Putamen (tissue), 1 donor: Measurements from ENCODE around the gene CLEC4F.

Source experiments
- DNase-seq: peaks from one replicate; pipeline ENCODE4 v3.0.0-alpha.2; 2016; ENCODE audit warnings: low spot score

The CLEC4F gene

DNA sequence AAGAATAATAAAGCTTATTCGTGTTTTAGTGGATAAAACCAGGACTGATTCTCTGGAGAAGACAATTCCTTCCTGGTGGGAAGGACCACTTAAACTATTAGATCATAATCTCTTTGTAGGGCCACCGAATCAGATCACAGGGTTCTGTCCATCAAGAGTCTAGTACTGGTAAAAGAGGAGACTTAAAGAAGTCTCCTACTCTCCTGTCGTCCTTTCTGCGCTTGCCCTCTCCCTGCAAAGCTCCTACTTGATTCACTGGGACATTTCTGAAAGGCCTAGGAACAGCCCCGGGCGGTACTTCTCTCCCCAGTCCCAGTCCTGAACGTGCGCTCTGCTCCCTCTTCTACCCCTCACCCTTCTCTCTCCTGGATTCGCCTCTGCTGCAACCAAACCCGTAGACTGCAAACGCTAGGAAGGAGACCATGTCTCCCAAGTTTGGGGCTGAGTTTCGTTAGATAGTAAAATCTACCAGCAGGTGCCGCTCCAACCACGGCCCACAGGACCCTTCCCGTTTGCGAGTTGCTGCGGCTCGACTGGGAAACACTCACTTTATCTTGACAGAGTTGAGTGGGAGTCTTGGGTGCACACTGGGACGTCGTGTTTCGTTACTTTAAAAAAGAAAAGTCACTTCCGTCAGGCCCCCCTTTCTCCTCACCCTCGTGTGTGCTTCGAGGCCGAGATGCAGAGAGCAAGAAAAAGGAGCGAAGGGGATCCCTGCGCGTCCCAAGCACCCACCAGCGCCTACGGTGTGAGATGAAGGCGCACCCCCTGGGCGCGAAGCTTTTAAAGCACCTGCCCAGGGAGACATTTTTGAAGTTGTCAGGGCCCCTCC lies 30.9 kb downstream of the CLEC4F start:
- DNase-seq, result peak; percentile 57

DNA sequence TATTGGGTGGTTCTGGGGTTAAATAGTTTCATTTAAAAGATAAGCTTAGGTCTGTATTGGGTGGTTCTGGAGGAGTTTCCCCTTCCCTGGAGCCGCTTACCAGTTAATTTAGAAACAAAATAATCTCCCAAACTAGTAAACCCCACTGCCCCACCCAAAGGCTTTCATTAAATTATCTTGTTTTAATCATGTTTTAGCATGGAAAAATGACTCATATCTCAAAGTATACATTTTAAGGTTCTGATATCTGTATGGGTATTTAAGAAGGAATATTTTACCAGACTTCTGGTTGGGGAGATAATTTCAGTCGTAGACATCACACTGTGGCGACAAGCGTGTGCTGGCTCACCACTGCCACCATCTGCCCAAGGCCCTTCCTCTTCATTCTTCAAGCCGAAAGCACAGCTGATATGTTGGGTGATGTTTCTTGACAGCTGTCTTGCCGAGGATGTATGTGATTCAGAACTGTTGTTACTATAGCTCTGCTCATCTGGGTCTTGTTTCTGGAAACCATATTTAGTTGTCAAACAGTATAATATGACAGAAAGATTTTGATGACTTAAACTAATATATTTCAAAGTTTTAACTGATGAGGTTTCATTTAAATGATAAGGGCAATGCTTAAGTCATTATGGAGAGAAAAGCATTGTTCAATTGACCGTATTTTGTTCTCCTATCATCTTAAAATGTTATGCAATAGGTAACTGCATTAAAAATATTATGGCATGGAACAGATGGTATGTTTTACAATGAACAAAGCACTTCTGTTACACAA lies 35.1 kb downstream of the CLEC4F start:
- peak; percentile 55 for DNase-seq

DNA sequence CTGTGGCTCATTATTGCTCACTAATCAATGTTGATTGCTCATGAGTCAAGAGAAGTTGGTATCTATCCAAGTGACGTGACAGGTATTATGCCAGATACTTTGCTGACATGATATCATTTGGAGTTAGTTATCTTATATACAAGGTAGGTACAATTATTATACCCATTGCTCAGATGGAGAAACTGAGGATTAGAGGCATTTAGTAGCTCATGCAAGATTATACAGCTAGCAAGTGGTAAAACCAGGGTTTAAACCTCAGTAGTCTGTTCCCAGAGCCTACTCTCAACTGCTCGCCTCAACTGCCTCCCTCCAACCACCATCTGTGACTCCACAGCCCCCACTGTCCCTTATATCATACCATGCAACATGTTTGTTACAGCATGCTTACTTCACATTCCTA lies 36.1 kb downstream of the CLEC4F start:
- no peak for DNase-seq

DNA sequence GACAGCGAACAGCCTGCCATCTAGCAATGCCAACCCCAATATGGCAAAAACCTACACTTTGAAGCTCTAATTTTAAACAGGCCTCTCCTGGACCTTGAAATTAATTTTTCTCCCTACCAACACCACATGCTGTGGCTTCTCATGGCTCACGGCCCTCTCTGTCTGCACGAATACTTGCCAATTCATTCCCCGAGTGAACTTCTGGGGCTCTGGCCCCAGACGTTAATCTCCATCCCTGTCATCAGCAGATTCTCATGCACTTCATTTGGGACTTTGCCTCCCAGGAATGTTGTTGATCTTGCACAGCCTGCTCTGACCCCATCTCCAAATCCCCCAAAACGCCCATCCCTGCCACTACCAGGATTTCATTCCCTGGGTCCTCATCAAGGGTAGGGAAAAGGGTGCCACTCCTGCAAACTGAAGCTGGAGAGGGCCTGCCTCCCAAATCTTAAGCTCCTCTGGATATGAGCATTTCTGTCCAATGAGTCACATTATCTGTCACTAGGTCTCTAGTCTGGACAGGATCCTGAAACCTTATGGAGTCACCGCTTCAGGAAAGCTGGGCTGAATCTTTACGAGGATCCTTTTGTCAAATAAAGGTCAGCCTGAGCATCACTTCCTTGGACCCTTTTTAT lies 40.4 kb downstream of the CLEC4F start:
- no peak for DNase-seq

DNA sequence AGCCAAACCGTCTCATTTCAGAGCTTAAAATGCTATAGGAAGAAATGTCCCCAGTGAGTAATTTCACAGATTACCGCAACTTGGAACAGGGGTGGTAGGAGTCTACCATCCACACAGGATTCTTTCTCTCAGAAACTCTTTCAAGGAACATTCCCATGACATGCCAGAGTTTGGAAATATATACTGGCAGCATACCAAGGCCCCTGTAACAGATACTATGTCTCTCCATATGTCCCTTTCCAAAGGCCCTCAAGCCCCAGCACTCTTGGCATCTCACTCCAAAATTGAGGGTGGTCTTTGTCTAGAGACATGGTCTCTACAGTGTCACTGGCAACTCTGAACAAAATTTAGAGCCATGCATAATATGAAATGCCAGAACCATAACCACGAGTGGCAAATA lies 40.9 kb downstream of the CLEC4F start:
- DNase-seq, result no peak

DNA sequence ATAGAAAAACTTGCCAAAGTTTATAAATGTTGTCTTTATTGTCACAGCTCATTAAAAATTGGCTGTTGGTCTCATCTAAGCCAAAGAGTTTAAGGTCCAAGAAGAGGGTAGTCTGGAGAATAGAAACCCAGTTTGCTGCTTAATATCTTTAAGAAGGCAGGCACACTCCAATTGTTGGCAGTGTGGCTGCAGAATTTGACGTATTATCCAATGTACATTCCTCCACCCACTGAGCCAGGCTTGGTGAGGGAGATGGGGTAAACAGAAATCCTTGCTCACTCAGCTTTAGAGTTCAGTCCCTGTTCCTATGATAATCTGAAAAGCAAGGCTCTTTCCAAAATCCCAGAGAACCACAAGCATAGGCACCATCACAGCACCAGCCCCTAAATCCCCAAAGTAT lies 41.7 kb downstream of the CLEC4F start:
- no peak for DNase-seq

DNA sequence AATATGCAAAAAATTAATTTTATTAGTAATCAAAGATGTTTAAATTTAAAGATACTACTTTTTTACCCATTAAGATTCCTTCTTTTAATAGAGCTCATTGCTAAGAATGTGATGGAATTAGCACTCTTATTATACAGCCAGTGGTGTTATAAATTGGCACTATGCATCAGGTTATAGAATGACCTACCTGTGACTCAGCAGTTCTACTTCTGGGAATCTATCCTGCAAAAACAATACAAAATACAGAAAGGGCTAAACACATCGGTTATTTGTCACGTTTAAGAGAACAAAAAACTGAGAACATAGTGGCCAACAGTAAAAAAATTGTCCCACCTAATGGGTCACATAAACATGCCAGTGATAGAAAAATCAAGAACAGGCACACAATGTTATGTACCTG lies 42.9 kb downstream of the CLEC4F start:
- no peak for DNase-seq

DNA sequence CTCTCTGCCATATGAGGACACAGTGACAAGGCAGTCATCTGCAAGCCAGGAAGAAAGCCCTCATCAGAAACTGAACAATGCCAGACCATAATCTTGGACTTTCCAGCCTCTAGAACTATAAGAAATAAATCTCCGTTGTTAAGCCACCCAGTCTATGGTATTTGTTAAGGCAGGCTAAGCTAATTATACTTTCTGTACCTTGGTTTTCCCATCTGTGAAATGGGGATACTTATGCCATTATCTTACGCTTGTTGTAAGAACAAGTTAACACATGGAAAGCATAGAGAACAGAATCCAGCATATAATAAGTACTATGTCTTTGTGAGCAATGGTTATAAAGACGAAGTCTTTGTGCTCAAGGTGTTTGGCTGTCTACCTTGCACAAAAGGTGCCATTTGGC lies 44.1 kb downstream of the CLEC4F start:
- DNase-seq, result no peak

DNA sequence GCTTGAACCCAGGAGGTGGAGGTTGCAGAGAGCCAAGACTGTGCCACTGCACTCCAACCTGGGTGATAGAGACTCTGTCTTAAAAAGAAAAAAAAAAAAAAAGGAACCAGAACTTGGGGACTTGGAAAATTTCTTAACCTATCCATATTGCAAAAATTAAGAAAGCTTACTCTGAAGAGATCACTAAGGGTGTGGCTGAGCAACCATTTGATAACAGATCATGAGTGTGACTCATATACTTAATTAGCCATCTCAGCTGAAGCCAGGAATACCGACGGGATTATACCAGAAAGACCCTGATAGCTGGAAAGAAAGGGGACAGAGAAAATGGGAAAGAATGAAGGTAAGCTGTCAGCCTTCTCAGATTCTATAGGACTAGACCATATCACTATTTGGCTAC lies 45.3 kb downstream of the CLEC4F start:
- DNase-seq, result no peak

DNA sequence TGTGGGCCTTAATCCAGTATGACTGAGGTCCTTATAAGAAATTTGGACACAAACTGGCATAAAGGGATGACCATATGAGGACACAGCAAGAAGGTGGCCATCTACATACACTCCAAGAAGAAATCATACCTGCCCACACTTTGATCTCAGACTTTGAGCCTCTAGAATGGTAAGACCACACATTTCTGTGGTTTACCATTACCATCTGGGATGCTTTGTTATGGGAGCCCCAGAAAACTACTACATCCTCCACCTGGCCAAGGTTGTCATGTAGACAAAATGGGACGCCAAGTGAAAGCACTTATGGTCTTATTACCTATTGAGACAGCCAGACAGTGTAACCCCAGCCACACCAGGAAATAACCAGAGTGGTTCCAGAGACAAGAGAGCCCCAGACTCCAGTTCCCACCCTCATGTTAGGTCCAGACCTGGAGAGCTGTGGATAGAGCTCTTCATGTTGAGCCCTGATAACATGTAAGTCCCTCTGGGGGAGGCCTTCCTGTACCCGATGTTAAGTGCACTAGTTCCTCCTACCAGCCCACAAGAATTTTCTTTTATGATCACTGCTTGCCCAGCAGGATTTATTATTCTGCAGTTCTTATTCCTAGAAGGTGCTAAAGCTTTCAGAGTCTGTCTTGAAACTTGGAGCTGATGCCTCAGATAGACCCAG lies 47.8 kb downstream of the CLEC4F start:
- no peak for DNase-seq

DNA sequence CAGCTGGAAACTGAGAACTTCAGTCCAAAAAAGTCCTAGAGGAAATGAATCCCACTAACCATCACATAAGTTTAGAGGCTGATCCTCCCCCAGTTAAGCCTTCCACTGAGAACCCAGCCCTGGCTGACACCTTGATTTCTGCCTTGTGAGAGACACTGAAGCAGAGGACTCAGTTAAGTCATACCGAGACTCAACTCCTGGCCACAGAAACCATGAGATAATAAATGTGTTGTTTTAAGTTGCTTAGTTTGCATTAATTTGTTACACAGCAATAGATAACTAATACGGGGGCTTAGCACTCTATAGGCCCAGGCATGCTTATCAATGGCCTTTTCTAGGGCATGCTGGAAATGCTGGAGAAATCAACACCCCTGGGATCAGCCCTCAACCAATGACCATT lies 49.0 kb downstream of the CLEC4F start:
- DNase-seq, result no peak

DNA sequence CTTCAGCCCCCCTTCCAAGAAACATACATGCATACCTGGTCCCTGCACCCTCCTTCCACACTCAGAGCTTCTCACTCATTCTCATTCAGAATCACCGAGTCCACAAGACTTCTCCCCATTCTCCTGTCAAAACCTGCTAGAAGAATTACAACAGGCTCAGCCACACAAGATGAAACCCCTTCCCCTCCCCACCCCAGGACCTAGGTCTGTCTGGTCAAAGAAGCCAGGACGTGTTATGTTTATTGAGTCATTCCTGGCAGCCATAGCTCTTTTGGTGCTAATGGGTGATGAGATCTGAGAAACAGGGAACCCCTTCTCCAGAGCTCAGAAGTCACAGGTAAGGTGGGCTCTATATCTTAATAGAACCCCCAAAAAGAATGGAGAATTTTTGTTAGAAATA lies 50.9 kb downstream of the CLEC4F start:
- DNase-seq, result no peak

DNA sequence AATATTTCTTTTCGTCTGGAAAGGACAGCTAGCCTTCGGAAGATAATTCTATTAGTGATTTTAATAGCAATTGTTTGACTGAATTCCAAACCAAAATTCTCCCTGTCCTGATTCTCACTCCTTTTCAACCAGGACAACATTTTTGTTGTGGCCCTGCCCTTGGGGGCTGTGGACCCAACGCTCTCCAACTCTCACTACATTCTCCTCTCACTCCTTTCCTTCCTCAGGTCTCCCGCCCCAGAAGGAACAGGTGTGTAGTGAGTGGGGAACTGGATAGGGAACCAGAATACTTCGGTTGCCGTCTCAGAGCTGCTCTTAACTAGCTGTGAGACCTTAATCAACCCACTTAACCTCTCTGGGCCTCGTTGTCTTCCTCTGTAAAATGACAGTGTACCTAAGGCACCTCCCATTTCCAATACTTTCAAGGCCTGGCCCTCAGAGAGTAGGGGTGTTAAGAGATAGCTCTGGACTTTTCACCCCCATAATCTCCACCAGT lies 51.8 kb downstream of the CLEC4F start:
- no peak for DNase-seq

DNA sequence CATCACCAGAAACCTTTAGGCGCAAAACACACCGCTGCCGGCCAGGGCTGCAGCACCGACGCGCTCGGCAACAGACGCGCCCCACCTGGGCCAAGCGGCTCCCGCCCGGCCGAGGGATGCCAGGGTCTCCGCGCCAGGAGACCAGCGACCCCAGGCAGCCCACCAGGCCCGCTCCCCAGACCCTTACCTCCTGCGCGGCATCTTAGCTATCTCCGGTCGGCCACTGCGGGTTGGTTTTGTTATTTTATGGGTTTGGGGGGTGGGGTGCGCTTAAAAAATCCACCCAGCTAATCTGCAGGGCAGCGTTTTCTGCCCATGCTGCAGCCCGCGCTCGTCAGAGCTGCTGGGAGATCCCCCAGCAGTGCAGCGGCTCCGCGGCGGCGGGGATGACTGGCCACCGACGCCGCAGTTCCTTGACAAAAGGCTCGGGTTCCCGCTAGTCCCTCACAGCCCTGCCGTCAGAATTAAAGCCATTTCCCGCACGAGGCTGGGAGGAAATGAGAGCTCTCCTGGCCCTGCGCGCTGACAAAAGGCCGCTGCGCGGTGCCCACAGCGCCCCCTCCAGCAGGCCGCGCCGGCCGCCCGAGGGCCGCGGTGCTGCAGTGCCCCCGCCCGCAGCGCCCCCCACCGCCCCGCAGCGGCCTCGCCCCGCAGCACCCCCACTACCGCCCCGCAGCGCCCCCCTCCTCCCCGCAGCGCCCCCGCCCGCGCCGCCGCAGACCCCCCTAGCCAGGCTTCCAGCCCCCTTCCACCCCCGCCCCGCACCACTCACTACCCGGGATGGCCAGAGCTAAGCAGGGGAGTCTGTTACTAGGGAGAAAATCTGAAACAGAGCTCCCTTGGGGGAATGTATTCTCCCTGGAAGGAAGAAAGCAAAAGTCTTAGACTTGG lies 52.5 kb downstream of the CLEC4F start, which contains the start of gene ADD2:
Gene ADD2 (minus strand): TSS at position 502 of the 891 bp plus-strand sequence. CDS start 61,792 bp downstream, outside the sequence.
- no peak for DNase-seq

DNA sequence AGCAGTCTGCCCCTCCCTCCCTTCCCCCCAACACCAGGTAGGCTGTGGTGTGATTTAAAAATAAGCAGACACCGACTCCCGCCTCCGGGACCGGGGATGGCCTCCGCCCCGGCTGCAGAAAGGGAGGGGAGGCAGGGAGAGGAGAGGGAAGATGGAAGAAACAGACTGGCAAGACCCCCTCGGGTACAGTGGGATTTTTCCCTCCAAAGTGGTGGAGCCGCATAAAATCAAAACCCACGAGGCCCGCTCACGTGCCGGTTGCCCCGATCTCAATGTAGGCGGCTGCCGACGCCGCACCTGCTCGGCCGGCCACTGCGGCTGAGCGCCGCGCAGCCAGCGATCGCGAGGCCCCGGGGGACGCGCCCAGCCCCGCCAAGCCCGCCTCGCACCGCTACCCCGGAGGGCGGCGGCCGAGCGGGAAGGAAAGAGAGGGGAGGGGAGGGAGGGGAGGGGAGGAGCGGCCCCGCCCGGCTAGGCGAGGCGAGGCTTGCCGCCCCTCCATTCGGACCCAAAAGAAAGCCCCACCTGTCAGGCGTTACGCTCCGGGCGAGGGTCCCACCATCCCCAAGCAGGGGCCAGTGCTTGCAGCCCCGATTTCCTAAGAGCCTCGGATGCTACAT lies 53.2 kb downstream of the CLEC4F start:
- DNase-seq, result no peak

DNA sequence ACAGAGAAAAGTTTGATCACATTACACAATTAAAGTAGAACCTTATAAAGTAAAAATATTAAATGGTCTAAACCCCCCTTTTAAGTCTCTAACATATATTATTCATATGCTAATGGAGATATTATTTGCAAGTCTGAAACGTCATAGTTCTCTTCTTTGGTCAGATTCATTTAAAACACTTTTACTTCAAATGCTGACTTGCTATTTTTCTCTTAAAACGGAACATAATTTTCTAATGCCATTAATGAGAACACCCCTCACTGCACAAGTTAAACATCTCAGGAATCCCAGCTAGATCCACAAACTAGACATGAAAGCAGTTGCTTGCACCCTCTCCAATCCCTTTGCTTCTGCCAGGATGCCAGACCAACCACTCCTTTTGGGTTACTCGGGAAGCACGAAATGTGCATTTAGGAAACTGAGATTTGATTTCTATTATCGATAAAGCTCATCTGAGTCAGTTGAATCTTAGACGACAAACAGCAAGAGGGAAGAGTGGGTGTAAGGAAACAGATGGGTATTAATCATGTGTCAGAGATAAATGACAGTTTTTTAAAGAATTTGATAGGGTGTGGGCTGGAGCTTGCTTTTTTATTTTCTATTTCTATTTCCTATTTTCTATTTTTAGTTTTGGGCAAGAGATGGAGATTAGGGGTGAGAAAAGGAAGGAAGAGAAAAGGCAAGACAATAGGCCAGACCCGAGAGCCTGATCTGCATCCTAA lies 53.9 kb downstream of the CLEC4F start:
- no peak for DNase-seq

DNA sequence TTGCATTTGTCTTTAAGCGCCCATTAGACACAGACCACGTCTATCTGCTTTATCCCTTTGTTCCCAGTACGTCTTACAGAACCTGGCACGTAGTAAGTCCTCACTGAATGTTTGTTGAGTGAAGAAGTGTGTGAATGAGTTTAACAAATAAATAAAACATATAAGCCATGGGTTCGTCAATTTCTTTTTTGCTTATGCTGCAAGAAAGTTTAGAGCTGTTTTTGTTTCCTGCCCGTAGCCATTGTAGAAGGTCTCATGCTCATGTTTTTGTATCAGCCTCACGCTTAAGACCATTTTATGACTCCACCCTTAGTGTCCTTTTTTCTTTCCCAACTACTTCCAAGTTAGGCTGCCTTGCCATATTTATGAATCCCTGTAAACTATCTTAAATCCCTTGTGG lies 54.9 kb downstream of the CLEC4F start:
- DNase-seq, result no peak

DNA sequence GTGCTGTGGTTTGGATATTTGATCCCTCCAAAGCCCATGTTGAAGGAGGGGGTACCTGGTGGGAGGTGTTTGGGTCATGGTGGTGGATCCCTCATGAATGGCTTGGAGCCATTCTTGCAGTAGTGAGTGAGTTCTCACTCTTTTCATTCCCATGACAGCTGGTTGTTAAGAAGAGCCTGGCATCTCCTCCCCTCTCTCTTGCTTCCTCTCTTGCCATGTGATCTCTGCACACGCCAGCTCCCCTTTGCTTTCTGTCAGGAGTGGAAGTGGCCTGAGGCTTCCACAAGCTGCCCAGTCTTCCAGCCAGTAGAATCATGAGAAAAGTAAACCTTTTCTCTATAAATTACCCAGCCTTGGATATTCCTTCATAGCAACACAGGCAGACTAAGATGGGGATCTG lies 61.0 kb downstream of the CLEC4F start:
- DNase-seq, result no peak
